Aorta (tissue), 5 donors: Measurements from ENCODE around the gene PRPF19. TPM values are rescaled to one million over a fixed set of nuclear protein-coding genes. Genes with fewer than 3 reads are reported as not detected.
A peak's percentile ranks its signal among the peaks of the same experiment; 100 is the strongest.
"Not testable (repeated sequence)": the region's sequence is repeated elsewhere in the genome, so short reads cannot be mapped to it uniquely, and the experiment has no call there.

Source experiments
- ATAC-seq: fragments of 200-7000 bp; cut with Tn5 transposase; one replicate; pipeline ENCODE4 v1.9.1; 2022; ENCODE audit warnings: moderate library complexity; ENCODE audit not compliant: low FRiP score
- DNase-seq, 2 donors: peaks; one replicate each; pipeline ENCODE4 v3.0.0-alpha.2; 2020
- H3K27ac ChIP-seq, 2 donors: one replicate each; pipeline ENCODE4 v1.5.1; 2013; ENCODE audit warnings: low read length in 2 of 2, mild to moderate bottlenecking in 2 of 2, moderate library complexity in 2 of 2, control low read depth in 1 of 2, inconsistent platforms in 1 of 2, low read depth in 1 of 2
- H3K27me3 ChIP-seq, 2 donors: one replicate each; pipeline ENCODE4 v1.6.1; 2013; ENCODE audit warnings: control low read depth in 1 of 2, low read length in 1 of 2, mild to moderate bottlenecking in 1 of 2, moderate library complexity in 1 of 2; ENCODE audit not compliant: insufficient read depth in 2 of 2, control insufficient read depth in 1 of 2
- H3K36me3 ChIP-seq, 2 donors: one replicate each; pipeline ENCODE4 v1.6.1; 2013; ENCODE audit warnings: control low read depth in 1 of 2, low read length in 1 of 2, mild to moderate bottlenecking in 1 of 2; ENCODE audit not compliant: insufficient read depth in 2 of 2, control insufficient read depth in 1 of 2
- H3K4me1 ChIP-seq, 2 donors: one replicate each; pipeline ENCODE4 v1.6.1; 2013; ENCODE audit warnings: low read length in 2 of 2, control low read depth in 1 of 2, mild to moderate bottlenecking in 1 of 2, moderate library complexity in 1 of 2; ENCODE audit not compliant: insufficient read depth in 2 of 2, control insufficient read depth in 1 of 2
- H3K4me3 ChIP-seq, 2 donors: one replicate each; pipeline ENCODE4 v1.5.1; 2013; ENCODE audit warnings: low read length in 2 of 2, control low read depth in 1 of 2, mild to moderate bottlenecking in 1 of 2
- H3K9me3 ChIP-seq: one replicate; pipeline ENCODE4 v1.6.1; 2013; ENCODE audit warnings: mild to moderate bottlenecking, low read length; ENCODE audit not compliant: control insufficient read depth
- WGBS, 2 donors: extraction: QIAGEN DNeasy Blood & Tissue Kit; methylation state at CpG; one replicate each; pipeline ENCODE4 v1.1.7; 2013; 5-methylcytosine and 5-hydroxymethylcytosine counted together
- intact Hi-C, 2 donors: fragments of 100-400 bp; cut with DNase I; formaldehyde crosslinking; loops; one replicate each; pipeline versions ENCODE4 v1.14.2 to v1.15.0; 2022
- polyA plus RNA-seq, 2 donors: library from polyadenylated mRNA; stranded (reverse); fragments of 200-250 nt; gene quantifications; one replicate each; pipeline ENCODE4 v1.2.3, GENCODE V29; 2013
- total RNA-seq, 2 donors: library from RNA; stranded (reverse); fragmentation: NEBNext Ultra II Directional; extraction: Animal tissue kit (Norgen Biotek cat#: 25700); gene quantifications; one replicate each; pipeline ENCODE4 v1.2.1, GENCODE V29; 2021
- donor health status: healthy with polysubstance abuse.
- donor health status: Bipolar disorder and iron deficiency.
- donor health status: DM: no; HTN: no; CAD: no.
- donor health status: DM: no; HTN: no; CAD: no.
- donor health status: DM: yes; HTN: yes; CAD: no.

The PRPF19 gene
- total and polyA plus RNA-seq, 4 donors, result 31.3 to 55.6 (median 43.5) TPM

DNA sequence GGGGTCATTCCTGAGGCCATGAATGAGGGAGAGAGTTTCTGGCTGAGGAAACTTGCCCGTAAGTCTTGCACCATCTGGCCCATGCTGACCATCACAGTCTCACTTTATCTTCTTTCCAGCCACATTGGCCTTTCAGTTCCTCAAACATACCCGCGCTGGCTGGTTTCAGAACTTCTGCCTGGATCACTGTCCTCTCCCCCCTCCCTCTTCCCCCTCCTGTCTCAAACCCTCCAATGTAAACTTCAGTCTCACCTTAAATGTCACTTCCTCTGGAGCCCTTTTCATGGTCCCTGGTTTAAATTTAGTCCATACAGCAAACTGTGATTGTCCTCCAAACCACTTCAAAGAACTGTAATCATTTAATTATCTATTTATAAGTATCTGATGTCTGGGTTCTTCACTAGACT, 3.9 kb upstream of the PRPF19 start:
- WGBS, 2 donors, result 85 to 93% methylated on average over 3 of the region's 3 CpGs
- Histone ChIP-seq H3K36me3 (no peaks in the 10 kb centered on the region), H3K4me3 (no peak overlapping the region), H3K27ac (no peak overlapping the region), H3K27me3 (no peaks in the 10 kb centered on the region), H3K4me1 (no peaks in the 10 kb centered on the region), H3K9me3 (no peaks in the 10 kb centered on the region)
- ATAC-seq (no peak), DNase-seq (peak in 1 of 2 donors; percentile 69)
- intact Hi-C loops, result loop anchor here (5.0 to 10.0 kb wide), 3 partner anchors 37 to 255 kb away; partner anchors contain the start of gene VPS37C (in 1 of the 2)

- H3K4me1 ChIP-seq, ATAC-seq, H3K27me3 ChIP-seq, H3K36me3 ChIP-seq, DNase-seq, H3K4me3 ChIP-seq, H3K27ac ChIP-seq, H3K9me3 ChIP-seq: not testable (repeated sequence)
- intact Hi-C loops, result loop anchor here (5.0 to 10.0 kb wide), 4 partner anchors 38 to 255 kb away; partner anchors contain the start of genes CCDC86 (in 2 of the 2) and VPS37C (in 1 of the 2)
- WGBS, 2 donors, result 63% methylated on average over 3 of the region's 3 CpGs
Observed at GRCh38 chr11:60909680-60910280, 3.4 kb upstream of the PRPF19 start.

DNA sequence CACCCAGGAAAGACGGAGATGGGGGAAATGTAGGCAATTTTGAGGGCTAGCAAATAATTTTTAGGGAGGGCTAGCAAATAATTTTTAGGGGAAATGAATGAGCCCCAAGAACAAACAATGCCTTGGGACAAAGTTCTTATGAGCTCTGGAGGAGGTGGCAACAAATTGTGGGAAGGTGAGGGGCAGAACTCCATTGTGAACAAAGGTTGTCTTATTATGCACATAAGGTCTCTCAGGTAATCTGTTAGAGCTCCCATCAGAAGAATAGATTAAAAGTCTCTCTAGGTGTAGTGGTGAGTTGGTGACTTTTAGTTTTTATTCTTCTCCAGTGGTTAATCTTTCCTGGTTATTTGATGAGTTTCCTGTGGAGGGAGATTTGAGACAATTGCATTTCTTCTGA, 2.4 kb upstream of the PRPF19 start:
- Histone ChIP-seq H3K36me3 (no peaks in the 10 kb centered on the region), H3K4me3 (no peak overlapping the region), H3K9me3 (no peaks in the 10 kb centered on the region), H3K27me3 (no peaks in the 10 kb centered on the region), H3K27ac (no peak overlapping the region), H3K4me1 (no peaks in the 10 kb centered on the region)
- DNase-seq (no peak), ATAC-seq (no peak)
- 24 to 25% methylated on average over 1 of the region's 1 CpG for WGBS, 2 donors
- intact Hi-C loops, result loop anchor here (5.0 kb wide), 1 partner anchor 67 kb away; the partner anchor contains the start of gene CCDC86 (in 2 of the 2)

- H3K4me1 ChIP-seq, result no peaks in the 10 kb centered on the region
- peaks cover 0 to 1% of the 10 kb centered on the region in 2 donors for H3K36me3 ChIP-seq
- 7 to 8% methylated on average over 16 of the region's 16 CpGs for WGBS, 2 donors
- no peaks in the 10 kb centered on the region for H3K27me3 ChIP-seq
- ATAC-seq (no peak), DNase-seq (no peak)
- peak overlapping the region; percentile 80 to 93 for H3K27ac ChIP-seq
- peak overlapping the region; percentile 93 for H3K4me3 ChIP-seq
- intact Hi-C loops, result loop anchor here (5.0 kb wide), 1 partner anchor 63 kb away; the partner anchor contains the start of gene CCDC86 (in 2 of the 2)
- no peaks in the 10 kb centered on the region for H3K9me3 ChIP-seq
Observed at GRCh38 chr11:60905551-60906113, 753 bp downstream of the PRPF19 start.

GRCh38 chr11:60905047-60905446, 1.3 kb downstream of the PRPF19 start:
- Histone ChIP-seq H3K4me1 (no peaks in the 10 kb centered on the region), H3K36me3 (peaks cover 3 to 4% of the 10 kb centered on the region in 2 donors), H3K27me3 (no peaks in the 10 kb centered on the region), H3K4me3 (no peak overlapping the region), H3K27ac (no peak overlapping the region), H3K9me3 (no peaks in the 10 kb centered on the region)
- intact Hi-C loops, result loop anchor here (5.0 kb wide), 1 partner anchor 63 kb away; the partner anchor contains the start of gene CCDC86 (in 2 of the 2)
- no peak for DNase-seq
- 54 to 55% methylated on average over 6 of the region's 6 CpGs for WGBS, 2 donors
- ATAC-seq, result no peak

DNA sequence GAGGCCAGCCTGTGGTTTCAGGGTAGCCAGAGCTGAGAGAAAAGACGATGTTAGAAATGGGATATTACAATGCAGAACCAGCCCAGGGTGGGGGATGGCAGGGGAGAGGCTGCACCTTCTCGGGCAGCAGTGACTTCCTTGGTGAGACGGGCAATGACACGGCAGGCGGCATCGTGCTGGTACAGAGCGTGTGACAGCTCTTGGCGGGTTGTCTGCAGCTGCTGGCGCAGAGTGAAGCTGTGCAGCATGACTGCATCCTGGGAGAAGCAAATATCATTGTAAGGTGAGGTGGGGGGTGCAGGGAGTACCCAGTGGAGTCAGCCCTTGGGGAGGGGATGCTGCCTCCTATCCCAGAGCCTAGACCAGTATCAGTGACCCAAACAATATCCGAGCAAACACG, 3.8 kb downstream of the PRPF19 start:
- Histone ChIP-seq H3K9me3 (no peaks in the 10 kb centered on the region), H3K4me3 (no peak overlapping the region), H3K27ac (no peak overlapping the region), H3K27me3 (no peaks in the 10 kb centered on the region), H3K4me1 (no peaks in the 10 kb centered on the region), H3K36me3 (peaks cover 4 to 13% of the 10 kb centered on the region in 2 donors)
- 84 to 86% methylated on average over 11 of the region's 11 CpGs for WGBS, 2 donors
- intact Hi-C loops, result loop anchor here in 1 of 2 donors (5.0 kb wide), 1 partner anchor 125 kb away; no protein-coding TSS in a partner anchor
- no peak for ATAC-seq
- DNase-seq, result no peak

- H3K4me1 ChIP-seq, result no peaks in the 10 kb centered on the region
- no peaks in the 10 kb centered on the region for H3K27me3 ChIP-seq
- DNase-seq (no peak), ATAC-seq (no peak)
- intact Hi-C loops, result loop anchor here in 1 of 2 donors (5.0 kb wide), 1 partner anchor 124 kb away; no protein-coding TSS in a partner anchor
- 67 to 71% methylated on average over 13 of the region's 13 CpGs for WGBS, 2 donors
- H3K36me3 ChIP-seq, result peaks cover 6 to 20% of the 10 kb centered on the region in 2 donors
- H3K4me3 ChIP-seq, result no peak overlapping the region
- H3K27ac ChIP-seq, result no peak overlapping the region
- H3K9me3 ChIP-seq, result no peaks in the 10 kb centered on the region
Observed at GRCh38 chr11:60900673-60901404, 5.5 kb downstream of the PRPF19 start.

- WGBS, 2 donors, result 70 to 77% methylated on average over 4 of the region's 4 CpGs
Observed at GRCh38 chr11:60899977-60900376, 6.4 kb downstream of the PRPF19 start.

More at GRCh38 chr11:60899977-60900376, 6.4 kb downstream of the PRPF19 start:
- DNase-seq (no peak), ATAC-seq (no peak)
- H3K9me3 ChIP-seq, result no peaks in the 10 kb centered on the region
- intact Hi-C loops, result loop anchor here (1.0 to 5.0 kb wide), 2 partner anchors 69 to 123 kb away; no protein-coding TSS in a partner anchor
- no peak overlapping the region for H3K27ac ChIP-seq
- no peaks in the 10 kb centered on the region for H3K27me3 ChIP-seq
- H3K36me3 ChIP-seq, result peaks cover 6 to 20% of the 10 kb centered on the region in 2 donors
- no peak overlapping the region for H3K4me3 ChIP-seq
- H3K4me1 ChIP-seq, result no peaks in the 10 kb centered on the region
